ENCODE results near the gene CCDC195. TPM values are rescaled to one million over a fixed set of nuclear protein-coding genes. Genes with fewer than 3 reads are reported as not detected.

Gene CCDC195
- total and polyA plus RNA-seq, 2 of the 4 experiments (the other 2 are of a cell fraction) = not detected

GRCh38 chr2:224711381-224711780, 4.8 kb downstream of the CCDC195 start:
- Histone ChIP-seq H3K14ac (replicated peaks; ENCODE audit: low read depth, low read length) (no peak overlapping the region), H4K20me1 (ENCODE audit: insufficient read depth, low read length) (no peaks in the 10 kb centered on the region), H3K56ac (ENCODE audit: extremely low read depth, insufficient read depth, low read length) (no peak overlapping the region), H3K4me2 (ENCODE audit: low read depth, low read length) (no peak overlapping the region), H2AFZ (replicated peaks; ENCODE audit: low read length, poor library complexity) (no peak overlapping the region), H3K4me1 (ENCODE audit: control insufficient read depth, insufficient read depth, low read length) (no peaks in the 10 kb centered on the region), H3K27ac (ENCODE audit: insufficient read depth, low read length) (no peak overlapping the region), H3K4ac (ENCODE audit: low read depth, low read length) (no peak overlapping the region), H2BK15ac (ENCODE audit: low read depth, low read length) (no peak overlapping the region), H2AK5ac (ENCODE audit: low read depth, low read length) (no peak overlapping the region), H3K9ac (ENCODE audit: low read depth, low read length) (no peak overlapping the region), H3K27me3 (ENCODE audit: control insufficient read depth, insufficient read depth, low read length) (peaks cover 1% of the 10 kb centered on the region), H2BK5ac (ENCODE audit: low read depth, low read length, poor library complexity, severe bottlenecking) (no peak overlapping the region), H2AK9ac (replicated peaks; ENCODE audit: low read depth, low read length, poor library complexity) (no peak overlapping the region), H3K18ac (ENCODE audit: low read depth, low read length) (no peak overlapping the region), H2BK120ac (ENCODE audit: low read depth, low read length) (no peak overlapping the region), H3K4me3 (ENCODE audit: insufficient read depth, low read depth, low read length) (no peak overlapping the region), H3K9me3 (ENCODE audit: control insufficient read depth, insufficient read depth, low read length) (no peaks in the 10 kb centered on the region), H2BK20ac (ENCODE audit: low read depth, low read length) (no peak overlapping the region), H4K91ac (ENCODE audit: insufficient read depth, low read depth, low read length) (no peak overlapping the region), H3K23ac (ENCODE audit: low read depth, low read length) (no peak overlapping the region), H3K79me1 (ENCODE audit: low read depth in 1 of 2, low read length in 2 of 2) (no peaks in the 10 kb centered on the region), H3K36me3 (ENCODE audit: control insufficient read depth, insufficient read depth, low read length) (no peaks in the 10 kb centered on the region), H3K9me1 (ENCODE audit: insufficient read depth, low read length) (no peaks in the 10 kb centered on the region), H4K8ac (ENCODE audit: low read depth in 2 of 2, low read length in 2 of 2) (no peak overlapping the region), H4K5ac (ENCODE audit: low read depth, low read length) (no peak overlapping the region)
- in situ Hi-C loops (cut with MboI; ENCODE audit: low sequenced_read_pairs) = no loop called here
- ChIA-PET POLR2A (ENCODE audit: unreplicated experiment) (no interaction called here), CTCF (no interaction called here)
- no TSS peak for BruUV-seq (replicated peaks)
- TF ChIP-seq ELK1 (IDR thresholded peaks at IDR 0.05; ENCODE audit: borderline replicate concordance, low read depth, low read length) (no peak), MAFK (IDR thresholded peaks at IDR 0.05; ENCODE audit: low read depth, low read length) (no peak), MAZ (IDR thresholded peaks at IDR 0.05; ENCODE audit: borderline replicate concordance, low read depth, low read length) (no peak), CHD1 (IDR thresholded peaks at IDR 0.05; ENCODE audit: low read depth, low read length) (no peak), RFX5 (IDR thresholded peaks at IDR 0.05; ENCODE audit: low read depth, low read length) (no peak), RAD21 (IDR thresholded peaks at IDR 0.05; ENCODE audit: low read length) (no peak), POLR2A (IDR thresholded peaks at IDR 0.05; ENCODE audit: low read depth, low read length) (no peak), FOS (IDR thresholded peaks at IDR 0.05; ENCODE audit: low read depth, low read length) (no peak), SMC3 (IDR thresholded peaks at IDR 0.05; ENCODE audit: low read depth, low read length) (no peak), RCOR1 (IDR thresholded peaks at IDR 0.05; ENCODE audit: insufficient replicate concordance, low read length) (no peak), BHLHE40 (IDR thresholded peaks at IDR 0.05; ENCODE audit: low read depth, low read length) (no peak), CEBPB (IDR thresholded peaks at IDR 0.05; ENCODE audit: low read depth, low read length) (no peak), NFE2L2 (IDR thresholded peaks at IDR 0.05; ENCODE audit: low read depth, low read length) (no peak), MXI1 (IDR thresholded peaks at IDR 0.05; ENCODE audit: borderline replicate concordance, low read depth, low read length) (no peak), USF2 (IDR thresholded peaks at IDR 0.05; ENCODE audit: low read depth, low read length) (no peak)
- TF ChIP-seq, protein P1, sequence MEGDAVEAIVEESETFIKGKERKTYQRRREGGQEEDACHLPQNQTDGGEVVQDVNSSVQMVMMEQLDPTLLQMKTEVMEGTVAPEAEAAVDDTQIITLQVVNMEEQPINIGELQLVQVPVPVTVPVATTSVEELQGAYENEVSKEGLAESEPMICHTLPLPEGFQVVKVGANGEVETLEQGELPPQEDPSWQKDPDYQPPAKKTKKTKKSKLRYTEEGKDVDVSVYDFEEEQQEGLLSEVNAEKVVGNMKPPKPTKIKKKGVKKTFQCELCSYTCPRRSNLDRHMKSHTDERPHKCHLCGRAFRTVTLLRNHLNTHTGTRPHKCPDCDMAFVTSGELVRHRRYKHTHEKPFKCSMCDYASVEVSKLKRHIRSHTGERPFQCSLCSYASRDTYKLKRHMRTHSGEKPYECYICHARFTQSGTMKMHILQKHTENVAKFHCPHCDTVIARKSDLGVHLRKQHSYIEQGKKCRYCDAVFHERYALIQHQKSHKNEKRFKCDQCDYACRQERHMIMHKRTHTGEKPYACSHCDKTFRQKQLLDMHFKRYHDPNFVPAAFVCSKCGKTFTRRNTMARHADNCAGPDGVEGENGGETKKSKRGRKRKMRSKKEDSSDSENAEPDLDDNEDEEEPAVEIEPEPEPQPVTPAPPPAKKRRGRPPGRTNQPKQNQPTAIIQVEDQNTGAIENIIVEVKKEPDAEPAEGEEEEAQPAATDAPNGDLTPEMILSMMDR (conservative IDR thresholded peaks at IDR 0.05; ENCODE audit: low read depth, low read length) = no peak
- WGBS, 2 experiments (ENCODE audit: extremely low coverage in 2 of 2, insufficient read length in 1 of 2) = 80% methylated on average over 1 of the region's 3 CpGs; no CpG with 5 or more reads in 1 of the 2 experiments
- ATAC-seq (ENCODE audit: low read depth) = no peak
- intact Hi-C loops (cut with micrococcal nuclease) = no loop called here
- dilution Hi-C loops (cut with HindIII; ENCODE audit: low sequenced_read_pairs, unreplicated experiment) = no loop called here
- no peak for DNase-seq

Measured in IMR-90 (cell line).